NCI-H1930 (cell line): ENCODE results near the gene NAA38.
"Not testable (repeated sequence)": the region's sequence is repeated elsewhere in the genome, so short reads cannot be mapped to it uniquely, and the experiment has no call there.

Experiments used
- DNase-seq, 2 experiments: peaks; one replicate each; lab custom pipeline; 2025; lab: John Stamatoyannopoulos, UW

The NAA38 gene

DNA sequence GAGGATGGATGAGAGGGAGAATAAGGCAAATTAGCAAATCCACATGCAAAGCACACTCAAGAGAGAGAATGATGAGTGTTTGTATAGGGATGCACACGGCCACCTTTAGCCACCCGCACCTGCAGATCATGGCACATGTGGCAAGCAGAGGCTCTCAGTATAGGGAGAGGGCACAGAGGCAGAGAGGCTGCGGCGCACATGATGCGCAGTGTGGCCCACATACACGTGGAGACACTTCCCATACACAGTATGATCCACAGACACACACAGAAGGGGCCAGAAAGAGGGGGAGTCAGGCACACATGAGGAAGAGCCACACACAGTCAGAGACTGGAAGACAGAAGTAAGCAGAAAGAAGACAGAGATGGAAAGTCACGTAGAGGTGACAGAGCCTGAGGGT lies 24.7 kb upstream of the NAA38 start:
- DNase-seq = no peak

DNA sequence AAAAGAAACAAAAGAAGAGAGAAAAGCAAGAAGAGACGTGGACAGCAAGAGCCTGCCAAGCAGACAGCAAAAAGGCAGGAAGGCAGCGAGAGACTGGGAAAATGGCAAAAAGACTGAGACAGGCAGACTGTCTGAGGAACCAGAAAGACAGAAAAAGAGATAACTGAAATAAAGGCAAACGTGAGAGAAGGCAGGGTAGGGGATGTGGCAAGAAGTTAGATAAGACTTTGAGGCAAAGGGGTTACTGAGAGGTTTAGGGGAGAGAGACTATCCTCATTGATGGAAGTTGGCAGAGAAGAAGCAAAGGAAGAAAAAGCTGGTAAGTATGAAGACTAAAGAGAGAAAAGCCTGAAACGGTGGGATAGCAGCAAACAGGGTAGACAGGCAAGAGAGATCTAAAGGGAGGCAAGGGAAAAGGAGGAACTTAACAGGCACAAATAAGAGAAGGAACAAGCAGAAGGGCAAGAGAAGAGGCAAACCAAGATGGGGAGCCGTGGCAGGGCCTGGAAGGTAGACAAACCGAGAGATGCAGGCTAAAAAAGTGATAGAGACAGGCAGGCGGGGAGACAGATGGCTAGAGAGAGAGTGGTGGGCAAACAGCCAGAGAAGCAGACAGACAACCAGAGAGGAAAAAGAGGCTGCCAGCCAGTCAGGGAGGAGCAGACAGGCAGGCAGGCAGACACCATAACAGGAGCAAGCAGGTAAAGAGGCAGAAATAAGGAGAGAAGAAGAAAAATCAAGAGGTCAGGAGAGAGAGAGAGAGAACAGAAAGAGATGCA lies 24.1 kb upstream of the NAA38 start:
- no peak for DNase-seq

DNA sequence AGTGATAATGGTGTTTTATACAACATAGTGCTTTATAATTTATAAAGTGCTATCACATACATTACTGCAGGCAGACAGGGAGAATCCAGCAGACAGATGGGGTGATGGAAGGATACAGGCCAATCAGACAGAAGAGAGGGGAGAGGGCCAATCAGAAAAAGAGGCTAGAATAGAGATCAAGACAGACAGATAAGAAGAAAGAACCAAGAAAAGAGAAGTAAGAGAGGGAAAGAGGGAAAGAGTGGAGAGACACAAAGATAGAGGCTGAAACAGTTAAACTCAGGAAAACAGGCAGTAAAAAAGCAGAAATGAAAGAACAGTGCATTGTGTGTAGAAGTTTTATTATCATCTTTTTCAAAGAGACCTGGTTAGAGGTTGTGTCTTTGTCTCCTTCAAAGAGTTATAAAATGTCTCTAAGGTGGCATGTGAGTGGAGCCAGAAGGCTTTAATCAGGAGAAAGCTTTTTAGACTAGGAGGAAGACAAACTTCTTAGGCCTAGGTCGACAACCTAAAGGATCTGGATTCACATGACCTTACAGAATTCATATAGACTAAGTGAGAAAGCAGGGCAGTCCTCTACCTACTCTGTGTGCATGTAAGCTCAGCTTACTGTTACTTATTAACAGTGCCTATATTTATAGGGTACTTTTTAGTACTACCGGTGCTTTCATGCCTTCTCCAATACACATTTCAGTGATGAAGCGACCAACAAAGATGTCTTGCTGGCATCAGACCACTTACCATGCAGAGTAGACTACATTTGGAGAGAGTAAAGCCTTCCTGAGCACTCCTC lies 22.9 kb upstream of the NAA38 start:
- DNase-seq = no peak

DNA sequence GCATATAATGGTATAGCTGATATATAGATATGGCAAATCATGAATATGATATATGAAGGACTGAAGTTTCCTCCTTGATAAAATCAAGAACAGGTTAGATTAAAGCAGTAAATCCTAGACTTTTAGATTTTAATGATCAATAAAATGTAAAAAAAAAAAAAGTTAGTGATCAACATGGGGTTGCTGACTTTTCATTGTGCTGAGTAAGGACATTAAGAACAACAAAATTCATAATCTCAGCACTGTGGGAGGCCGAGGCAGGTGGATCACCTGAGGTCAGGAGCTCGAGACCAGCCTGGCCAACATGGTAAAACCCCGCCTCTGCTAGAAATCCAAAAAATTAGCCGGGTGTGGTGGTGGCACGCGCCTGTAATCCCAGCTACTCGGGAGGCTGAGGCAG lies 20.9 kb upstream of the NAA38 start:
- no peak for DNase-seq

DNA sequence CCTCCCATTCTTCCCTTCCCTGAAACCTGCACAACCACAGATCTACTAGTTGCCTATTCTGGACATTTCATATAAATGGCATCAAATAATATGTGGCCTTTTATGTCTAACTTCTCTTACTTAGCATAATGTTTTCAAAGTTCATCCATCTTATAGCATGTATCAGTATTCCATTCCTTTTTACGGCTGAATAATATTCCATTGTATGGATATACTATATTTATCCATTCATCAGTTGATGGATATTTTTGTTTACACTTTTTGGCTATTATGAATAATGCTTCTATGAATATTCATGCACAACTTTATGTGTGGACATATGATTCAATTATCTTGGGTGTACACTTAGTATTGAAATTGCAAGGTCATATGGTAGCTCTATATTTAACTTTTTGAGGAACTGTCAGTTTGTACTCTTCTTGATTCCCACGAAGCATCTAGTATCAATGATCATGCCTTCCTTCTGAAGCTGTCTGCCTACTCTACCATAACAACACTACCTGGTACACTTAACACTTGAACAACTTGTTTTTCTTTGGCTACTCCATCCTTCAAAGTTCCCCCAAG lies 18.5 kb upstream of the NAA38 start:
- no peak for DNase-seq

DNA sequence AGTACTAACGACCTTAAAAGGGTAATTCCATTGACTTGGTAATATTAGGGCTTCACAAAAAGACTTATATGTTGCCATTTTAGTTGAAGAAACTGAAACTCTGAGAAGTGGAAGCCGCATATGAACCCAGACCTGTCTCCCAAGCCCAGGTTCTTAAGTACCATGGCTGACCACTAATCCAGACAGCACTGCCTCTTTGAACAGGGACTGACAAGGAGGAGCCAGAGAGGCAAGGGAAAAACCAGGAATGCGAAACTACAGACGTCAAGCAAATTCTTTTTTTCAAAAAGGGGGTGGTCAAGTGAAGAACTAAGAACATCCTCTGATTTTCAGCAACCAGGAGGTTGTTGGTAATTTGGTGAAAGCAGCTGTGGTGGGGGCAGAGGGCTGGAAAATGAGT lies 15.7 kb upstream of the NAA38 start:
- DNase-seq = no peak

DNA sequence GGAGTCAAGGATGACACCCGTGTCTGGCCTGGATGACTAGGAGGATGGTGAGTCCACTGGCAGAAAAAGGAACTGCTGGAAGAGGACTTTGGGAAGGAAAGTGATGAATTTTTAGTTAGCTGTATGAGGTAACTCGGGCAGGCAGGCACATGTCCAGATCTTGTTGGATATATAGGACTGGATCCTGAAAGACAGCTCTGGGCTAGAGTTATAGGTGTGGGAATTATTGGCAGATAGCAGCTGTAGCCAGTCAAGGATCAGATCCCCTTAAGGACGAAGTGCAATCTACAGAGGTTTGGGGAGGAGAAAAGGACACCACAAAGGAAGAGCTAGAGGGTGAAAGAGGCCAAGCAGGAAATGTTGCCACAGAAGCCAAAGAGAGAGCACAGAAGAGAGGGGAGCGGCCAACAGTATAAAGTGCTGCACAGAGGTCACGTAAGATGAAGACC lies 10.5 kb upstream of the NAA38 start:
- no peak for DNase-seq

GRCh38 chr17:7864995-7865650 lies 7.8 kb upstream of the NAA38 start:
- DNase-seq = no peak

DNA sequence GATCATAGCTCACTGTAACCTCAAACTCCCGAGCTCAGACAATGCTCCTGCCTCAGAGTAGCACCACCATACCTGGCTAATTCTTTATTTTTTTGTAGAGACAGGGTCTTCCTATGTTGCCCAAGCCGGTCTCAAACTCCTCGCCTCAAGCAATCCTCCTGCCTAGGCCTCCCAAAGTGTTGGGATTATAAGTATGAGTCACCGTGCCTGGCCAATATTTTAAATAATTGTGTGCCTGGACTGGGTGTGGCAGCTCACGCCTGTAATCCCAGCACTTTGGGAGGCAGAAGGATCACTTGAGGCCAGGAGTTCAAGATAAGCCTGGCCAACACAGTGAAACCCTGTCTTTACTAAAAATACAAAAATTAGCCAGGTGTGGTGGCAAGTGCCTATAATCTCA lies 7.0 kb upstream of the NAA38 start:
- not testable (repeated sequence) for DNase-seq

- DNase-seq = peak in 1 of 2 experiments; percentile 30
Observed at GRCh38 chr17:7862692-7863437, 5.5 kb upstream of the NAA38 start.

DNA sequence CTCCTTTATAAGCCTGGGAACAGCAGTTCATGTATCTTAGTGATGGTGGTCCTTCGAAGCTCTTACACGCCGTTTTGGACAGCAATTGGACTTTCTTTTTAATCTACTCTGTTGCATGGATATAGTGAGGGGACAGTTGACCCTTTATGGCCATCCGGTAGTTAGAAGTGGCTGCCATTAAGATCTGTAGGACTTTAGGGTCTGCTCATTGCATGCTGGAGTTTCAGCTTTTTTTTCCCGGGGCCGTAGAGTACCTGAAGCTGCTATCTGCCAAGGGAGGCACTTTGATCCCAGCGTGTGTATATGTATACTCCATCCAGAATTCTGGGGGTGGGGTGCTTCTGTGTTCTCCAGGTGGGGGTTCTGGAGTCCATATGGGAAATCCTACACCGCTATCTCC lies 1.7 kb upstream of the NAA38 start:
- no peak for DNase-seq

DNA sequence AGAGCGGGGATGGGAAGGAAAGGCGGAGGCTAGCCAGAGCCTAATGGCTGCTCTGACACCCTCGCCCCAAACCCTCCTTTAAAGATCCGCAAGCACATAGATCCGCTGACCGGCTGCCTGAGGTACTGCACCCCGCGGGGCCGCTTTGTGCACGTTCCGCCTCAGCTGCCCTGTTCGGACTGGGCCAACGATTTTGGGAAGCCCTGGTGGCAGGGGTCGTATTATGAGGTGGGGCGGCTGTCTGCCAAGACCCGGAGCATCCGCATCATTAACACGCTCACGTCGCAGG lies 1.1 kb upstream of the NAA38 start:
- DNase-seq = no peak

- peak; percentile 91 to 93 for DNase-seq
Observed at GRCh38 chr17:7857713-7858521, 558 bp upstream of the NAA38 start, which contains the start of gene CYB5D1. TSS of gene CYB5D1 (plus strand) at chr17:7858003. CDS start at chr17:7858135, 132 bp downstream.

DNA sequence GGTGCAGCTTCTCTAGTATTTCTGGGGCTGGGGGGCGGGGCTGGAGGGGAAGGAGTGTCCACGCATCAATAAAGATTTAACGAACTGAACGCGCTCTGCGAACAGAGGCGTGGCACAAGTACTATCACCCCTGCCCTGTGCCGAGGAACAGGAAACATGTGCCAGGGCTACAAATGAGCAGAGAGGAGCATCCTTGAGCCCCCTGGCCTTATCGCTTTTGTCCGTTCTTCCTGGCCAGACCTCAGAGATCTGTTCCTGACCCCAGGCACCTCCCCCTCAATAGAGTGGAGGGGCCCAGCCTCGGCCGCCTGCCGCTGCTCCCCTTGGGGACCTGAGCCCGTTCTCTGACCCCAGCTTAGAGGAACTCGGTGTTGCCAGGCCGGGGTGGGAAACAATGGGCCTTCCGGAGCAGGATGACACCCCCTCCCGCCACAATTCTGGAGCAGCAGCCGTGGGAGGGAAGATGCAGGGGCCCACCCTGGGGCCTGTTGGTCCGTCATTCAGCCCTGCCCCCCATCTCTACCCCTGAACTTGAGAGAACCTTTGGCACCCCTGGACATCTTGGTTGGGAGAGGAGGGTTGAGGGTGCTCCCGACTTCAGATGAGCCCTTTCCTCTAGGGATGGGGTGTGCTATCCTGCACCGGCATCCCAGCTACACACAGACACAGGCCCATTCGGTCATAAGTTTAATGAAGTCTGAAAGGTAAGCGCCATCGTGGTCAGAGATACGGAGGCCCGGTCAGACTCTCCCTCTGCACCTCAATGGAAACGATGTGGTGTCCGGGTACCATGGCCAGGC lies 1.1 kb downstream of the NAA38 start:
- DNase-seq = no peak

- no peak for DNase-seq
Observed at GRCh38 chr17:7855660-7856010, 1.7 kb downstream of the NAA38 start.

DNA sequence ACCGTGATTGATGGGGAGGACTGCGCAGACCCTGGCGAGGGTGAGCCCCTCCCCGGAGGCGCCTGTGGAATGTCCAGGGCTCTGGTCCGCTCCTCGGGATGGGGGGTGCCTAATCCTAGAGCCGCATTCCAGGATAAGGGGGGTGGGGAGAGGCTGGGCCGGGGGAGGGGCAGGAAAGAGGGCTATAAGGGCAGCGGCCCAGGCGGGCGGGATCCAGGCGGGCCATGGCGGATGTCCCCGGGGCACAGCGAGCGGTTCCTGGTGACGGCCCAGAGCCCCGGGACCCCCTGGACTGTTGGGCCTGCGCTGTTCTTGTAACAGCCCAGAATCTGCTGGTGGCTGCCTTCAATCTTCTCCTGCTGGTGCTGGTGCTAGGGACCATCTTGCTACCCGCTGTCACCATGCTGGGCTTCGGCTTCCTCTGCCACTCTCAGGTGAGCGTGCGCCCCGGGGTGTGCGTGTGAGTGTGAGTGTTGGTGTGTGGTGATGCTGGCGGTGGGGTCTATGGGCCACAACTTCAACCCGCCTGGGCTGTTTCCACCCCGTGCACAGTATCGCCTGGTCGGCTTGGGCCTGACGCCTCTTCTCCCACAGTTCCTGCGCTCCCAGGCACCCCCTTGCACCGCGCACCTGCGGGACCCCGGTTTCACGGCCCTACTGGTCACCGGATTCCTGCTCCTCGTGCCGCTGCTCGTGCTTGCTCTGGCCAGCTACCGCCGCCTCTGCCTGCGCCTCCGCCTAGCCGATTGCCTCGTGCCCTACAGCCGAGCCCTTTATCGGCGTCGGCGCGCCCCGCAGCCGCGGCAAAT lies 2.3 kb downstream of the NAA38 start, which contains the start of gene TMEM88:
Gene TMEM88 (plus strand): TSS at position 216 of the 809 bp plus-strand sequence. CDS start 9 bp downstream, at position 225.
- no peak for DNase-seq

DNA sequence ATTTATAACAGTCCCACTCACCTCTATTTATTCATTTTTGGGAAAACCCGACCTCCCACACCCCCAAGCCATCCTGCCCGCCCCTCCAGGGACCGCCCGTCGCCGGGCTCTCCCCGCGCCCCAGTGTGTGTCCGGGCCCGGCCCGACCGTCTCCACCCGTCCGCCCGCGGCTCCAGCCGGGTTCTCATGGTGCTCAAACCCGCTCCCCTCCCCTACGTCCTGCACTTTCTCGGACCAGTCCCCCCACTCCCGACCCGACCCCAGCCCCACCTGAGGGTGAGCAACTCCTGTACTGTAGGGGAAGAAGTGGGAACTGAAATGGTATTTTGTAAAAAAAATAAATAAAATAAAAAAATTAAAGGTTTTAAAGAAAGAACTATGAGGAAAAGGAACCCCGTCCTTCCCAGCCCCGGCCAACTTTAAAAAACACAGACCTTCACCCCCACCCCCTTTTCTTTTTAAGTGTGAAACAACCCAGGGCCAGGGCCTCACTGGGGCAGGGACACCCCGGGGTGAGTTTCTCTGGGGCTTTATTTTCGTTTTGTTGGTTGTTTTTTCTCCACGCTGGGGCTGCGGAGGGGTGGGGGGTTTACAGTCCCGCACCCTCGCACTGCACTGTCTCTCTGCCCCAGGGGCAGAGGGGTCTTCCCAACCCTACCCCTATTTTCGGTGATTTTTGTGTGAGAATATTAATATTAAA lies 3.1 kb downstream of the NAA38 start:
- no peak for DNase-seq

- DNase-seq = no peak
Observed at GRCh38 chr17:7853691-7854038, 3.7 kb downstream of the NAA38 start.
